GM12873 (cell line): Measurements from ENCODE around the gene NWD2.

Experiments
- TF ChIP-seq, protein P1 (sequence below): IDR thresholded peaks from 2 replicates; pipeline ENCODE4 v1.5.1; 2012; ENCODE audit warnings: low read depth, mild to moderate bottlenecking, moderate library complexity, low read length, control low read depth; ENCODE audit not compliant: insufficient read depth; ENCODE audit errors: missing control alignments

Gene NWD2

DNA sequence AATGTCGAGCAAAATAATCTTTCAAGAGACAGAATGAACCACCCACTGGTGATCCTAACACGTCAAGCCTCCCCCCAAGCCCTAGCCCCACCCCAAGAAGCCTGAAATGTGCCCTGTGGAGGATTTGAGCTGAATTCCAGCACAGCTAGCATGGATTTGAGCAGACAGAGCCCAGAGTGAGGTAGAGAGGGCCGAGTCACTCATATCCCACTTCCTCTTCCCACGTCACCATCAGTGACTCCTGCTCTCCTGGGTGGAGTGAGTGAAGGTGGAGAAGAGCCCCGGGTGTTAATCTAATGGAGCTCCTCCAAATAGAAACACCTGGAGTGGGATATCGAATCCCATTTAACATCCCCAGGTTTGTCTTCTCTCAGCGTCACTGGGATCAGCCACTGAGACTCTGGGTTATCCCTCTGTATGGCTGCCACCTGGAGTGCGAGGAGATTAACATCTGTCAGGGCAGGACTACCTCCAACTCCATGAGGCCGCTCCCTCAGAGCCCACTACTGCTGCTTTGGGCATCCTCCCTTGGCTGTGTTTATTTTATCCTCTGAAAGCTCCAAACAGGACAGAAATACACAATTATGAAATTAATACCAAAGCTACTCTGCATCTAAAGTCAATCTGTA is 136.6 kb downstream of the NWD2 start:
- TF ChIP-seq, protein P1, sequence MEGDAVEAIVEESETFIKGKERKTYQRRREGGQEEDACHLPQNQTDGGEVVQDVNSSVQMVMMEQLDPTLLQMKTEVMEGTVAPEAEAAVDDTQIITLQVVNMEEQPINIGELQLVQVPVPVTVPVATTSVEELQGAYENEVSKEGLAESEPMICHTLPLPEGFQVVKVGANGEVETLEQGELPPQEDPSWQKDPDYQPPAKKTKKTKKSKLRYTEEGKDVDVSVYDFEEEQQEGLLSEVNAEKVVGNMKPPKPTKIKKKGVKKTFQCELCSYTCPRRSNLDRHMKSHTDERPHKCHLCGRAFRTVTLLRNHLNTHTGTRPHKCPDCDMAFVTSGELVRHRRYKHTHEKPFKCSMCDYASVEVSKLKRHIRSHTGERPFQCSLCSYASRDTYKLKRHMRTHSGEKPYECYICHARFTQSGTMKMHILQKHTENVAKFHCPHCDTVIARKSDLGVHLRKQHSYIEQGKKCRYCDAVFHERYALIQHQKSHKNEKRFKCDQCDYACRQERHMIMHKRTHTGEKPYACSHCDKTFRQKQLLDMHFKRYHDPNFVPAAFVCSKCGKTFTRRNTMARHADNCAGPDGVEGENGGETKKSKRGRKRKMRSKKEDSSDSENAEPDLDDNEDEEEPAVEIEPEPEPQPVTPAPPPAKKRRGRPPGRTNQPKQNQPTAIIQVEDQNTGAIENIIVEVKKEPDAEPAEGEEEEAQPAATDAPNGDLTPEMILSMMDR, result no peak

DNA sequence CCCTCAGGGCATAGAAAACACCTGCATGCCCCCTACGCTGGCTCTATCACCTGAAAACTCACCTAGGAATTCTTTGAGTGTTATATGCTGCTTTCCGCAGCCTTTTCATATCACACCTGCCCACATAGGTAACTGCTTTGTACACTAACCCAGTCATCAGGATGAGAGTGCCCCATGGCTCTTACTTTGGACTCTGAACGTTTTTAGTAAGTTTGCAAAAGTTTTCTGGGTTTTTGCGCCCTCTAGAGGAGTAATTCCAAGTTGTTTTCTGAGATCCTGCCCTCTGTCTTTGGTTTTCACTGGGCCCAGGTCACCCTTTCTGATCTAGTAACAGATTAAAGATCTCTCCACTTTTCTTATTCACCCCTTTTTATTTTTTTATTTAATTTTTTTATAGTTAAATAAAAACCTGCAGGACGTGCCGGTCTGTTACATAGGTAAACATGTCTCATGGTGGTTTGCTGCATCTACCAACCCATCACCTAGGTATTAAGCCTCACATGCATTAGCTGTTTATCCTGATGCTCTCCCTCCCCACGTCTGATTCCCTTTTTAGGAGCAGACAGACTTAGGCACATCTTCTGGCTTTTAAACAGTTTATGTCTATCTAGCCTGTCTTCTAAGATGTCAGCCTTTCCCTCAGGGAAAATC is 139.2 kb downstream of the NWD2 start:
- TF ChIP-seq, protein P1, result peak; percentile 63

DNA sequence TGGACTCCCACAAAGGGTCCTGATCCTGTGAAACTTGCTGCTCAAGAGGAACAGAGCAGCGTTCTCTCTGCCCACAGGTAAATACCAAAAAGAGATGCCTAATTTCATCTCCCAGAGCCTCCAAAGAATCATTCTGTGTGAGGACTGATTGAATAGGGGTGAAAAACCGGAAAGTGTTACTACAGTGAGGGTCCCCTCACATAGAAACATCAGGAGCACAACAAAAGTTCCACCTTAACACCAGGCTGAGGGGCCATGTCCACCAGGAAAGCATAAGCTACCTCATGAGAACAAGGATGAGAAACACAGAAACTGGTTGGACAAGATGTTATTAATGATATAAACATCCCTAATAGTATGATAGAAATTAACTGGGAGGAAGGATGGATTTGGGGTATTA is 140.9 kb downstream of the NWD2 start:
- TF ChIP-seq, protein P1, result no peak

DNA sequence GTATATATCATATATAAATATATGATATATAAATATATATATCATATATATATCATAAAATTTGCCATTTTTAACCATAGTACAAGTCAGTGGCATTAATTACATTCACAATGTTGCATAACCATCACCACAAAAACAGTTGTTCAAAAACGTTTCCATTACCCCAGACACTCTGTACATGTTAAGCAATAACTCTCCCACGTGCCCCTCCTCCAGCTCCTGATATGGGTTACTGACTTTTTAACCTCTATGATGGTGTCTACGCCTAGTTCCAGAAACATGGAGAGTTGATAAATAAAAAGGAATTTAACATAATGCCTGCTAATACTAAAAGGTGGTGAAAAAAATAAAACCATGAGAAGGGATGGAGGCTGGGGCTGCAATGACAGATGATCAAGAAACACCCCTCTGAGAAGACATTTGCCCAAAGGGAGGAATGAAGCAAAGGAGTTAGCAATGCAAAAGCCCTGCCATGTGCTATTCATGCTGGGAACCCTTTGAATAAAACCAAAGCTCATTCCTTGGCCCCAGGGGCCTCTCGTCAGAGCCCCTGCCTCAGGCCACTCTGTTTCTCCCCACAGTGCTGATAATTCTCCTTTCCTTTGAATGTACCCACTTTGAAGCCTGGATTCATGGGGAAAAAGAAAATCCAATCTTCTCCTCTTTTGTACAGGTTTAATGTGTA is 144.3 kb downstream of the NWD2 start:
- TF ChIP-seq, protein P1, result no peak

DNA sequence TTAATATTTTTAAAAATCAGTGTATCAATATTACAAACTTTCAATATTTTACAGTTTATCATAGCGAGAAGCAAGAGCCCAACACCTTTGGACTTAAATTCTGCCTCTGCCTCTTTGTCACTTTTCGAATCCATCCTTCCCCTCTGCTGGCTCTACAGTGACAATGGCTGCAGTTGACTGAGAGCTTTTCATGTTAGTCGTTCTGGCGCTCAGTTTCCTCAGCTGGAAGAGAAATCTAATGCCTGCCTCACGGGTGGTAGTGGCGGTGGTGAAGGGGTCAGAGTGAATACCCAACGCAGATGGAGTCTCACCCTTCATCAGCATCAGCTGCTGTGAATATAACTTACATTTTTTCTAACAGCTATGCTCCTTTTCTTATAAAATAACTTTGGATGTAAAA is 144.8 kb downstream of the NWD2 start:
- TF ChIP-seq, protein P1, result no peak

DNA sequence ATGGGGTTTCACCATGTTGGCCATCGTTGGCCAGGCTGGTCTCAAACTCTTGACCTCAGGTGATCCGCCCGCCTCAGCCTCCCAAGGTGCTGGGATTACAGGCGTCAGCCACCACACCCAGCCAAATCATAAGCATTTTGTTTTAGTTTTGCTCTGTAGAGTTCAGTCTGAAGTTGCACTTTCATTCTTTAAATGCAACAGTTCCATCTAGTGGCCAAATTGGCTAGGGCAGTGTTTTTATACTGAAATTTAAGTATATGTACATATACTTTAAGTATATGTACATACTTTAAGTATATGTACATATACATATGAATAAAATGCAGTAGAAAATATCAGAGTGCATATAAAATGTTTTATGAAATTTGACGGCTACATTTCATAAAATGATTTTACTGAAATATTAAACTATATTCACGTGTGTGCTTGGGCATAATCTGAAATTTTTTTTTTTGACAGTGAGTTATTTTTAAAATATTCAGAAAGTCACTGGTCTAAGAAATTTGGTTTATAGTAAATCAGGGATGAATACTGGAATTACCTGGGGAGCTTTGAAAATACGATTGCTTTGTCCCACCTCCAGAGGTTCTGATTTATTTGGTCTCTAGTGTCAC is 145.5 kb downstream of the NWD2 start:
- TF ChIP-seq, protein P1, result peak; percentile 62
